ENCODE data around the gene CCDC85B. TPM values are rescaled to one million over a fixed set of nuclear protein-coding genes. Genes with fewer than 3 reads are reported as not detected.

CCDC85B gene
- total and polyA plus RNA-seq, 2 experiments from 2014 or later = 15.1 to 41.6 TPM

GRCh38 chr11:65903068-65903481 lies 12.6 kb downstream of the CCDC85B start:
- no peaks in the 10 kb centered on the region for H3K9me3 ChIP-seq (ENCODE audit: low read depth)
- H4K20me1 ChIP-seq (ENCODE audit: insufficient read depth, poor library complexity, severe bottlenecking) = no peaks in the 10 kb centered on the region
- peaks cover 21% of the 10 kb centered on the region for H3K27me3 ChIP-seq
- no peaks in the 10 kb centered on the region for H3K79me2 ChIP-seq
- H3K9me2 ChIP-seq (replicated peaks; ENCODE audit: insufficient read depth) = no peaks in the 10 kb centered on the region
- peak; percentile 69 for DNase-seq (ENCODE audit: low spot score)
- no peak for TF ChIP-seq EZH2phosphoT487 (IDR thresholded peaks at IDR 0.05; ENCODE audit: low read depth, severe bottlenecking, unreplicated experiment)
- TF ChIP-seq EZH2 (IDR thresholded peaks at IDR 0.05; ENCODE audit: borderline replicate concordance) = no peak
- no peak for TF ChIP-seq CTCF (IDR thresholded peaks at IDR 0.05; ENCODE audit: poor library complexity)
- H3K4me2 ChIP-seq = no peak overlapping the region
- 15% methylated on average over 5 of the region's 5 CpGs for WGBS (ENCODE audit: low lambda C conversion rate, missing lambda C conversion rate)
- H3K36me3 ChIP-seq (replicated peaks; ENCODE audit: insufficient read depth, low read depth) = no peaks in the 10 kb centered on the region
- peaks cover 15% of the 10 kb centered on the region for H3K4me1 ChIP-seq (ENCODE audit: insufficient read depth)
- H2AFZ ChIP-seq = no peak overlapping the region
- H3K27ac ChIP-seq = peak overlapping the region; percentile 64
- H3K4me3 ChIP-seq = no peak overlapping the region

GRCh38 chr11:65903715-65904114 lies 13.2 kb downstream of the CCDC85B start:
- no peak overlapping the region for H3K4me2 ChIP-seq

GRCh38 chr11:65906602-65907001 lies 16.1 kb downstream of the CCDC85B start:
- 88% methylated on average over 5 of the region's 5 CpGs for WGBS (ENCODE audit: low lambda C conversion rate, missing lambda C conversion rate)
- H3K4me2 ChIP-seq = no peak overlapping the region
- H3K79me2 ChIP-seq = no peaks in the 10 kb centered on the region

More at GRCh38 chr11:65903715-65904114, 13.2 kb downstream of the CCDC85B start:
- Histone ChIP-seq H3K4me1 (ENCODE audit: insufficient read depth) (peaks cover 15% of the 10 kb centered on the region), H4K20me1 (ENCODE audit: insufficient read depth, poor library complexity, severe bottlenecking) (no peaks in the 10 kb centered on the region), H3K79me2 (no peaks in the 10 kb centered on the region), H3K9me2 (replicated peaks; ENCODE audit: insufficient read depth) (no peaks in the 10 kb centered on the region), H3K36me3 (replicated peaks; ENCODE audit: insufficient read depth, low read depth) (no peaks in the 10 kb centered on the region), H2AFZ (no peak overlapping the region), H3K4me3 (no peak overlapping the region), H3K27me3 (peaks cover 19% of the 10 kb centered on the region), H3K9me3 (ENCODE audit: low read depth) (no peaks in the 10 kb centered on the region), H3K27ac (peak overlapping the region; percentile 55)
- DNase-seq (ENCODE audit: low spot score) = no peak
- WGBS (ENCODE audit: low lambda C conversion rate, missing lambda C conversion rate) = 85% methylated on average over 8 of the region's 8 CpGs
- TF ChIP-seq EZH2 (IDR thresholded peaks at IDR 0.05; ENCODE audit: borderline replicate concordance) (no peak), CTCF (IDR thresholded peaks at IDR 0.05; ENCODE audit: poor library complexity) (no peak), EZH2phosphoT487 (IDR thresholded peaks at IDR 0.05; ENCODE audit: low read depth, severe bottlenecking, unreplicated experiment) (no peak)

More at GRCh38 chr11:65906602-65907001, 16.1 kb downstream of the CCDC85B start:
- H3K4me1 ChIP-seq (ENCODE audit: insufficient read depth) = peaks cover 2% of the 10 kb centered on the region
- peaks cover 1% of the 10 kb centered on the region for H3K27me3 ChIP-seq
- H2AFZ ChIP-seq = no peak overlapping the region
- H3K9me3 ChIP-seq (ENCODE audit: low read depth) = no peaks in the 10 kb centered on the region
- H3K9me2 ChIP-seq (replicated peaks; ENCODE audit: insufficient read depth) = no peaks in the 10 kb centered on the region
- DNase-seq (ENCODE audit: low spot score) = no peak
- no peak for TF ChIP-seq EZH2phosphoT487 (IDR thresholded peaks at IDR 0.05; ENCODE audit: low read depth, severe bottlenecking, unreplicated experiment)
- no peak for TF ChIP-seq CTCF (IDR thresholded peaks at IDR 0.05; ENCODE audit: poor library complexity)
- TF ChIP-seq EZH2 (IDR thresholded peaks at IDR 0.05; ENCODE audit: borderline replicate concordance) = no peak
- H3K36me3 ChIP-seq (replicated peaks; ENCODE audit: insufficient read depth, low read depth) = no peaks in the 10 kb centered on the region
- no peak overlapping the region for H3K4me3 ChIP-seq
- H3K27ac ChIP-seq = no peak overlapping the region
- H4K20me1 ChIP-seq (ENCODE audit: insufficient read depth, poor library complexity, severe bottlenecking) = no peaks in the 10 kb centered on the region
